ENCODE measurements around the gene TSR3. TPM values are rescaled to one million over a fixed set of nuclear protein-coding genes. Genes with fewer than 3 reads are reported as not detected.

Gene TSR3
- total RNA-seq, 3 donors from 2014 or later (not counting 1 experiment from before 2014, with no cell fraction given), result 29.4 to 34.7 (median 29.7) TPM

- no peak overlapping the region for H3K27ac ChIP-seq (ENCODE audit: low read length)
- intact Hi-C loops (cut with micrococcal nuclease), result loop anchor here (2.0 to 5.0 kb wide), 2 partner anchors 38 to 70 kb away; partner anchors contain the start of gene UBE2I
Observed at GRCh38 chr16:1378804-1379303, 27.2 kb upstream of the TSR3 start.

GRCh38 chr16:1378087-1378803, 26.6 kb upstream of the TSR3 start:
- Mint-ChIP-seq H3K4me3 (peak overlapping the region; percentile 79), H3K4me1 (peaks cover 6 to 28% of the 10 kb centered on the region in 2 donors), H3K9me3 (no peaks in the 10 kb centered on the region), H3K27ac (peak overlapping the region; percentile 79 to 90), H3K36me3 (no peaks in the 10 kb centered on the region), H3K27me3 (ENCODE audit: low read depth in 2 of 2) (no peaks in the 10 kb centered on the region)
- H3K27me3 ChIP-seq (ENCODE audit: control insufficient read depth, insufficient read depth, low read length), result no peaks in the 10 kb centered on the region
- no peak for TF ChIP-seq CTCF (IDR thresholded peaks at IDR 0.05)
- no peak overlapping the region for H3K4me3 ChIP-seq (ENCODE audit: low read length)
- intact Hi-C loops (cut with micrococcal nuclease), result loop anchor here (2.0 to 5.0 kb wide), 2 partner anchors 39 to 69 kb away; partner anchors contain the start of gene UBE2I
- ATAC-seq (no peak), DNase-seq (no peak)
- WGBS (ENCODE audit: insufficient coverage), result 95% methylated on average over 25 of the region's 25 CpGs
- H3K4me1 ChIP-seq (ENCODE audit: control insufficient read depth, insufficient read depth, low read length), result peaks cover 19% of the 10 kb centered on the region
- no peak overlapping the region for H3K27ac ChIP-seq (ENCODE audit: low read length)
- peaks cover 27% of the 10 kb centered on the region for H3K36me3 ChIP-seq (ENCODE audit: control insufficient read depth, insufficient read depth, low read length)
- H3K9me3 ChIP-seq (ENCODE audit: control insufficient read depth, insufficient read depth, low read length), result no peaks in the 10 kb centered on the region

More at GRCh38 chr16:1378804-1379303, 27.2 kb upstream of the TSR3 start:
- peak; percentile 83 to 88 (median 85) for ATAC-seq
- Histone ChIP-seq H3K4me1 (ENCODE audit: control insufficient read depth, insufficient read depth, low read length) (peaks cover 19% of the 10 kb centered on the region), H3K36me3 (ENCODE audit: control insufficient read depth, insufficient read depth, low read length) (peaks cover 32% of the 10 kb centered on the region), H3K9me3 (ENCODE audit: control insufficient read depth, insufficient read depth, low read length) (no peaks in the 10 kb centered on the region), H3K4me3 (ENCODE audit: low read length) (no peak overlapping the region), H3K27me3 (ENCODE audit: control insufficient read depth, insufficient read depth, low read length) (no peaks in the 10 kb centered on the region)
- H3K4me3 Mint-ChIP-seq, result peak overlapping the region; percentile 79
- peak; percentile 74 to 82 for DNase-seq
- peaks cover 6 to 28% of the 10 kb centered on the region in 2 donors for H3K4me1 Mint-ChIP-seq
- no peaks in the 10 kb centered on the region for H3K27me3 Mint-ChIP-seq (ENCODE audit: low read depth in 2 of 2)
- TF ChIP-seq CTCF (IDR thresholded peaks at IDR 0.05), result no peak
- H3K36me3 Mint-ChIP-seq, result no peaks in the 10 kb centered on the region
- no peaks in the 10 kb centered on the region for H3K9me3 Mint-ChIP-seq
- H3K27ac Mint-ChIP-seq, result peak overlapping the region; percentile 79 to 90
- WGBS (ENCODE audit: insufficient coverage), result 7% methylated on average over 31 of the region's 31 CpGs

GRCh38 chr16:1377406-1378010, 25.8 kb upstream of the TSR3 start:
- H3K9me3 ChIP-seq (ENCODE audit: control insufficient read depth, insufficient read depth, low read length), result no peaks in the 10 kb centered on the region
- Mint-ChIP-seq H3K4me3 (peak overlapping the region; percentile 79), H3K27ac (peak overlapping the region in 1 of 2 donors; percentile 90), H3K36me3 (no peaks in the 10 kb centered on the region), H3K4me1 (peaks cover 6 to 28% of the 10 kb centered on the region in 2 donors), H3K27me3 (ENCODE audit: low read depth in 2 of 2) (no peaks in the 10 kb centered on the region), H3K9me3 (no peaks in the 10 kb centered on the region)
- peaks cover 19% of the 10 kb centered on the region for H3K4me1 ChIP-seq (ENCODE audit: control insufficient read depth, insufficient read depth, low read length)
- peaks cover 26% of the 10 kb centered on the region for H3K36me3 ChIP-seq (ENCODE audit: control insufficient read depth, insufficient read depth, low read length)
- intact Hi-C loops (cut with micrococcal nuclease), result loop anchor here (2.0 to 5.0 kb wide), 2 partner anchors 40 to 69 kb away; partner anchors contain the start of gene UBE2I
- TF ChIP-seq CTCF (IDR thresholded peaks at IDR 0.05), result no peak
- H3K27ac ChIP-seq (ENCODE audit: low read length), result no peak overlapping the region
- DNase-seq (no peak), ATAC-seq (no peak)
- no peak overlapping the region for H3K4me3 ChIP-seq (ENCODE audit: low read length)
- no peaks in the 10 kb centered on the region for H3K27me3 ChIP-seq (ENCODE audit: control insufficient read depth, insufficient read depth, low read length)
- WGBS (ENCODE audit: insufficient coverage), result 89% methylated on average over 10 of the region's 10 CpGs
